ENCODE results near the gene DYNC1I2.

DNA sequence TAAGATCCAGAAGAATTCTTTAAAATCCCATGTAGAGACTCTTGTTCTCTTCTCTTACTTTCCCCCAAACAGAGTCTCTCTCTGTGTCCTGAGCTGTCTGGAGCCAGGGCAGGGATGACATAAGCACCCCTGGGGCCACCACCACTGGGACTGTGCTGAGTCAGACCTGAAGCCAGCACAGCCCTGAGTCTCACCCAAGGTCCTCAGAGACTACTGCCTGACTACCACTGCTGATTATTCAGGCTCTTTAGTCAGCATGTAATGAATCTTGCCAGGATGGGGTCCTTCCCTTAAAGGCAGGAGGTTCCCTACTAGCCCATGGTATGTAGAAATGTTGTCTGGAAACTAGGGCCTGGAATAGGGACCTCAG, 34.9 kb upstream of the DYNC1I2 start:
- TF ChIP-seq POLR2AphosphoS5 (IDR thresholded peaks at IDR 0.05; ENCODE audit: low read depth): no peak
- no peak for TF ChIP-seq ZNF114 (CRISPR knock-in tag; IDR thresholded peaks at IDR 0.05)
- TF ChIP-seq, protein P1, sequence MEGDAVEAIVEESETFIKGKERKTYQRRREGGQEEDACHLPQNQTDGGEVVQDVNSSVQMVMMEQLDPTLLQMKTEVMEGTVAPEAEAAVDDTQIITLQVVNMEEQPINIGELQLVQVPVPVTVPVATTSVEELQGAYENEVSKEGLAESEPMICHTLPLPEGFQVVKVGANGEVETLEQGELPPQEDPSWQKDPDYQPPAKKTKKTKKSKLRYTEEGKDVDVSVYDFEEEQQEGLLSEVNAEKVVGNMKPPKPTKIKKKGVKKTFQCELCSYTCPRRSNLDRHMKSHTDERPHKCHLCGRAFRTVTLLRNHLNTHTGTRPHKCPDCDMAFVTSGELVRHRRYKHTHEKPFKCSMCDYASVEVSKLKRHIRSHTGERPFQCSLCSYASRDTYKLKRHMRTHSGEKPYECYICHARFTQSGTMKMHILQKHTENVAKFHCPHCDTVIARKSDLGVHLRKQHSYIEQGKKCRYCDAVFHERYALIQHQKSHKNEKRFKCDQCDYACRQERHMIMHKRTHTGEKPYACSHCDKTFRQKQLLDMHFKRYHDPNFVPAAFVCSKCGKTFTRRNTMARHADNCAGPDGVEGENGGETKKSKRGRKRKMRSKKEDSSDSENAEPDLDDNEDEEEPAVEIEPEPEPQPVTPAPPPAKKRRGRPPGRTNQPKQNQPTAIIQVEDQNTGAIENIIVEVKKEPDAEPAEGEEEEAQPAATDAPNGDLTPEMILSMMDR (conservative IDR thresholded peaks at IDR 0.05; ENCODE audit: low read depth in 2 of 2): no peak
- no peak for TF ChIP-seq CREB1 (CRISPR knock-in tag; IDR thresholded peaks at IDR 0.05; ENCODE audit: low read depth)
- TF ChIP-seq, protein P2, sequence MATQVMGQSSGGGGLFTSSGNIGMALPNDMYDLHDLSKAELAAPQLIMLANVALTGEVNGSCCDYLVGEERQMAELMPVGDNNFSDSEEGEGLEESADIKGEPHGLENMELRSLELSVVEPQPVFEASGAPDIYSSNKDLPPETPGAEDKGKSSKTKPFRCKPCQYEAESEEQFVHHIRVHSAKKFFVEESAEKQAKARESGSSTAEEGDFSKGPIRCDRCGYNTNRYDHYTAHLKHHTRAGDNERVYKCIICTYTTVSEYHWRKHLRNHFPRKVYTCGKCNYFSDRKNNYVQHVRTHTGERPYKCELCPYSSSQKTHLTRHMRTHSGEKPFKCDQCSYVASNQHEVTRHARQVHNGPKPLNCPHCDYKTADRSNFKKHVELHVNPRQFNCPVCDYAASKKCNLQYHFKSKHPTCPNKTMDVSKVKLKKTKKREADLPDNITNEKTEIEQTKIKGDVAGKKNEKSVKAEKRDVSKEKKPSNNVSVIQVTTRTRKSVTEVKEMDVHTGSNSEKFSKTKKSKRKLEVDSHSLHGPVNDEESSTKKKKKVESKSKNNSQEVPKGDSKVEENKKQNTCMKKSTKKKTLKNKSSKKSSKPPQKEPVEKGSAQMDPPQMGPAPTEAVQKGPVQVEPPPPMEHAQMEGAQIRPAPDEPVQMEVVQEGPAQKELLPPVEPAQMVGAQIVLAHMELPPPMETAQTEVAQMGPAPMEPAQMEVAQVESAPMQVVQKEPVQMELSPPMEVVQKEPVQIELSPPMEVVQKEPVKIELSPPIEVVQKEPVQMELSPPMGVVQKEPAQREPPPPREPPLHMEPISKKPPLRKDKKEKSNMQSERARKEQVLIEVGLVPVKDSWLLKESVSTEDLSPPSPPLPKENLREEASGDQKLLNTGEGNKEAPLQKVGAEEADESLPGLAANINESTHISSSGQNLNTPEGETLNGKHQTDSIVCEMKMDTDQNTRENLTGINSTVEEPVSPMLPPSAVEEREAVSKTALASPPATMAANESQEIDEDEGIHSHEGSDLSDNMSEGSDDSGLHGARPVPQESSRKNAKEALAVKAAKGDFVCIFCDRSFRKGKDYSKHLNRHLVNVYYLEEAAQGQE (IDR thresholded peaks at IDR 0.05; ENCODE audit: unreplicated experiment): no peak
- TF ChIP-seq EZH2 (IDR thresholded peaks at IDR 0.05; ENCODE audit: low read depth, unreplicated experiment): no peak
- no peak for TF ChIP-seq ZNF331 (CRISPR knock-in tag; IDR thresholded peaks at IDR 0.05; ENCODE audit: low read depth)
- no peak for TF ChIP-seq EZH2phosphoT487 (IDR thresholded peaks at IDR 0.05; ENCODE audit: unreplicated experiment)
- TF ChIP-seq JUNB (IDR thresholded peaks at IDR 0.05; ENCODE audit: unreplicated experiment): no peak
- TF ChIP-seq, protein P3, sequence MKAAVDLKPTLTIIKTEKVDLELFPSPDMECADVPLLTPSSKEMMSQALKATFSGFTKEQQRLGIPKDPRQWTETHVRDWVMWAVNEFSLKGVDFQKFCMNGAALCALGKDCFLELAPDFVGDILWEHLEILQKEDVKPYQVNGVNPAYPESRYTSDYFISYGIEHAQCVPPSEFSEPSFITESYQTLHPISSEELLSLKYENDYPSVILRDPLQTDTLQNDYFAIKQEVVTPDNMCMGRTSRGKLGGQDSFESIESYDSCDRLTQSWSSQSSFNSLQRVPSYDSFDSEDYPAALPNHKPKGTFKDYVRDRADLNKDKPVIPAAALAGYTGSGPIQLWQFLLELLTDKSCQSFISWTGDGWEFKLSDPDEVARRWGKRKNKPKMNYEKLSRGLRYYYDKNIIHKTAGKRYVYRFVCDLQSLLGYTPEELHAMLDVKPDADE (IDR thresholded peaks at IDR 0.05): no peak

All from GM23338 (cell line).